Ascending aorta (tissue), 2 donors: Measurements from ENCODE around the gene ARL2BP. TPM values are rescaled to one million over a fixed set of nuclear protein-coding genes. Genes with fewer than 3 reads are reported as not detected.
"Not testable (repeated sequence)": the region's sequence is repeated elsewhere in the genome, so short reads cannot be mapped to it uniquely, and the experiment has no call there.

Experiments
- DNase-seq, 2 donors: peaks; one replicate each; pipeline ENCODE4 v3.0.0-alpha.2; 2019; ENCODE audit warnings: low spot score in 2 of 2
- H3K27ac ChIP-seq, 2 donors: fragments of 200-600 bp; sonication (generic); one replicate each; pipeline ENCODE4 v1.5.1; 2016 to 2017; ENCODE audit warnings: mild to moderate bottlenecking in 1 of 2
- H3K27me3 ChIP-seq: fragments of 200-600 bp; sonication (generic); one replicate; pipeline ENCODE4 v1.5.1; 2017
- H3K36me3 ChIP-seq, 2 donors: fragments of 200-600 bp; sonication (generic); one replicate each; pipeline ENCODE4 v1.5.1; 2016
- H3K4me1 ChIP-seq, 2 donors: fragments of 200-600 bp; sonication (generic); one replicate each; pipeline ENCODE4 v1.5.1; 2016 to 2017; ENCODE audit warnings: mild to moderate bottlenecking in 1 of 2
- H3K4me3 ChIP-seq, 2 donors: fragments of 200-600 bp; sonication (generic); one replicate each; pipeline ENCODE4 v1.5.1; 2016 to 2017; ENCODE audit warnings: mild to moderate bottlenecking in 1 of 2
- H3K9me3 ChIP-seq, 2 donors: fragments of 200-600 bp; sonication (generic); one replicate each; pipeline ENCODE4 v1.5.1; 2016
- CTCF ChIP-seq, 3 experiments: fragments of 200-600 bp in 2 of 3; fragments of 450-650 bp in 1 of 3; sonication (generic) in 2 of 3; IDR thresholded peaks; one replicate each; pipeline ENCODE4 v1.5.1; 2016 to 2019; ENCODE audit warnings: antibody characterized with exemption in 3 of 3, mild to moderate bottlenecking in 1 of 3, moderate library complexity in 1 of 3
- intact Hi-C: fragments of 100-400 bp; cut with DNase I; formaldehyde crosslinking; loops from one replicate; pipeline ENCODE4 v1.15.1; 2023
- total RNA-seq: library from RNA; depleted of rRNA; stranded (reverse); fragments of >200 nt; gene quantifications from one replicate; pipeline ENCODE4 v1.1.0, GENCODE V29; 2016

ARL2BP gene
- total RNA-seq, 1 donor from 2014 or later, result 44.1 TPM

- Histone ChIP-seq H3K4me1 (peaks cover 0 to 7% of the 10 kb centered on the region in 2 donors), H3K27me3 (no peaks in the 10 kb centered on the region)
- intact Hi-C loops, result no loop called here
Measured at GRCh38 chr16:57264950-57265371, 19.9 kb downstream of the ARL2BP start.

GRCh38 chr16:57265850-57266530 is 20.9 kb downstream of the ARL2BP start:
- Histone ChIP-seq H3K27me3 (no peaks in the 10 kb centered on the region), H3K4me3 (no peak overlapping the region), H3K4me1 (peaks cover 0 to 5% of the 10 kb centered on the region in 2 donors), H3K36me3 (no peaks in the 10 kb centered on the region), H3K27ac (no peak overlapping the region), H3K9me3 (no peaks in the 10 kb centered on the region)
- intact Hi-C loops, result no loop called here
- no peak for DNase-seq
- no peak for TF ChIP-seq CTCF (IDR thresholded peaks at IDR 0.05)

More at GRCh38 chr16:57264950-57265371, 19.9 kb downstream of the ARL2BP start:
- Histone ChIP-seq H3K36me3 (no peaks in the 10 kb centered on the region), H3K27ac (no peak overlapping the region), H3K4me3 (no peak overlapping the region), H3K9me3 (no peaks in the 10 kb centered on the region)
- no peak for DNase-seq
- no peak for TF ChIP-seq CTCF (IDR thresholded peaks at IDR 0.05)

- Histone ChIP-seq H3K36me3 (no peaks in the 10 kb centered on the region), H3K4me1 (peaks cover 0 to 5% of the 10 kb centered on the region in 2 donors), H3K27ac (no peak overlapping the region), H3K27me3 (no peaks in the 10 kb centered on the region), H3K9me3 (no peaks in the 10 kb centered on the region), H3K4me3 (no peak overlapping the region)
- TF ChIP-seq CTCF (IDR thresholded peaks at IDR 0.05), result no peak
- intact Hi-C loops, result no loop called here
- no peak for DNase-seq
Measured at GRCh38 chr16:57266531-57267260, 21.6 kb downstream of the ARL2BP start.

GRCh38 chr16:57267343-57267742 is 22.3 kb downstream of the ARL2BP start:
- H3K4me3 ChIP-seq, H3K27me3 ChIP-seq, DNase-seq, H3K27ac ChIP-seq, H3K9me3 ChIP-seq, H3K36me3 ChIP-seq, H3K4me1 ChIP-seq, intact Hi-C loops: not testable (repeated sequence)

GRCh38 chr16:57268804-57269800 is 24.0 kb downstream of the ARL2BP start:
- H3K27ac ChIP-seq, result no peak overlapping the region
- no peaks in the 10 kb centered on the region for H3K27me3 ChIP-seq
- intact Hi-C loops, result no loop called here
- no peaks in the 10 kb centered on the region for H3K36me3 ChIP-seq
- H3K9me3 ChIP-seq, result no peaks in the 10 kb centered on the region
- TF ChIP-seq CTCF (IDR thresholded peaks at IDR 0.05), result no peak
- DNase-seq, result no peak
- H3K4me1 ChIP-seq, result peaks cover 0 to 5% of the 10 kb centered on the region in 2 donors
- H3K4me3 ChIP-seq, result no peak overlapping the region
